ENCODE measurements around the gene CBFA2T3.

Gene CBFA2T3

GRCh38 chr16:88866151-88866920, 110.7 kb downstream of the CBFA2T3 start, which contains the start of gene PABPN1L:
PABPN1L (minus strand) TSS chr16:88866660; CDS start chr16:88866606, 54 bp downstream.
- Histone ChIP-seq H3K4me3 (no peak within 1 kb of the TSS), H3K27ac (no peak within 1 kb of the TSS)
- DNase-seq (ENCODE audit: low spot score) = no peak
- TF ChIP-seq, protein P1, sequence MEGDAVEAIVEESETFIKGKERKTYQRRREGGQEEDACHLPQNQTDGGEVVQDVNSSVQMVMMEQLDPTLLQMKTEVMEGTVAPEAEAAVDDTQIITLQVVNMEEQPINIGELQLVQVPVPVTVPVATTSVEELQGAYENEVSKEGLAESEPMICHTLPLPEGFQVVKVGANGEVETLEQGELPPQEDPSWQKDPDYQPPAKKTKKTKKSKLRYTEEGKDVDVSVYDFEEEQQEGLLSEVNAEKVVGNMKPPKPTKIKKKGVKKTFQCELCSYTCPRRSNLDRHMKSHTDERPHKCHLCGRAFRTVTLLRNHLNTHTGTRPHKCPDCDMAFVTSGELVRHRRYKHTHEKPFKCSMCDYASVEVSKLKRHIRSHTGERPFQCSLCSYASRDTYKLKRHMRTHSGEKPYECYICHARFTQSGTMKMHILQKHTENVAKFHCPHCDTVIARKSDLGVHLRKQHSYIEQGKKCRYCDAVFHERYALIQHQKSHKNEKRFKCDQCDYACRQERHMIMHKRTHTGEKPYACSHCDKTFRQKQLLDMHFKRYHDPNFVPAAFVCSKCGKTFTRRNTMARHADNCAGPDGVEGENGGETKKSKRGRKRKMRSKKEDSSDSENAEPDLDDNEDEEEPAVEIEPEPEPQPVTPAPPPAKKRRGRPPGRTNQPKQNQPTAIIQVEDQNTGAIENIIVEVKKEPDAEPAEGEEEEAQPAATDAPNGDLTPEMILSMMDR (IDR thresholded peaks at IDR 0.05) = no peak

DNA sequence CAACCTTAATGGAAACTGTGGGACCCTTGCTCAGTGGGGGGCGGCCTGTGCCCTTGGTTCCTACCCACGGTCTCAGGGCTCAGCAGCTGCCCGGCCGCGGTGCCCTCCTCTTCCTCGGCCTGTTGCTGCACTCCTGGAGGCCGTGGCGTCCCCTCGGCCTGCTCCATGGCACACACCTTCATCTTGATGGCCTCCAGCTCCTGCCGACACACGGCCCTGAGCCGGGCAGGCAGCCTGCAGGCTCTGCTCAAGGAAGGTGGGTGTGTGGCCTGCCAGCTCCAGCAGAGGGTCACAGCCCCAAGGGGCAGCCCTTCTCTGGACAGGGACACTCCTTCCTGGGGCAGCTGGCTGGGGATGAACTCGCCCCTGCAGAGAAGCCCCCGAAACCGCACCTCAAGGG, 111.3 kb downstream of the CBFA2T3 start:
- Histone ChIP-seq H3K4me3 (no peak overlapping the region), H3K27ac (no peak overlapping the region)
- no peak for DNase-seq (ENCODE audit: low spot score)
- TF ChIP-seq, protein P1 (IDR thresholded peaks at IDR 0.05) = no peak

GRCh38 chr16:88865310-88865709, 111.7 kb downstream of the CBFA2T3 start:
- TF ChIP-seq, protein P1 (IDR thresholded peaks at IDR 0.05) = no peak
- Histone ChIP-seq H3K4me3 (no peak overlapping the region), H3K27ac (no peak overlapping the region)
- DNase-seq (ENCODE audit: low spot score) = no peak

DNA sequence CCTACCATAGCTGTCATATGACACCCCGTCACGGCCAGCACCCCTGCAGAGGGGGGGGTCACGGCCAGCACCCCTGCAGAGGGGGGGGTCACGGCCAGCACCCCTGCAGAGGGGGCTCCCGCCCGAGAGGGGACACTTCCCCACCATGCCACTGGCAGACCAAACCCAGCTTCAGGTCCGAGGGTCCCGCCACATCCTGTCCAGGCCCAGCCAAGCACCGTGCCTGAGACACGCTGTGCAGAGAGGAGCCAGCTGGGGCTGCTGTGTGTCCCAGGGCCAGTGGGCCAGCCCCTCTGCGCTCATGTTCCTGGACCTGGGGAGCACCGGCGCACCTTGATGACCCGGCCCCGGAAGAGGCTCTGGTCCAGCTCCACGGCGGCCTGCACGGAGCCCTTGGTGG, 112.5 kb downstream of the CBFA2T3 start:
- TF ChIP-seq, protein P1 (IDR thresholded peaks at IDR 0.05) = no peak
- no peak for DNase-seq (ENCODE audit: low spot score)
- no peak overlapping the region for H3K27ac ChIP-seq
- no peak overlapping the region for H3K4me3 ChIP-seq

- no peak overlapping the region for H3K27ac ChIP-seq
- no peak for DNase-seq (ENCODE audit: low spot score)
- H3K4me3 ChIP-seq = no peak overlapping the region
- TF ChIP-seq, protein P1 (IDR thresholded peaks at IDR 0.05) = no peak
Observed at GRCh38 chr16:88864099-88864498, 112.9 kb downstream of the CBFA2T3 start.

DNA sequence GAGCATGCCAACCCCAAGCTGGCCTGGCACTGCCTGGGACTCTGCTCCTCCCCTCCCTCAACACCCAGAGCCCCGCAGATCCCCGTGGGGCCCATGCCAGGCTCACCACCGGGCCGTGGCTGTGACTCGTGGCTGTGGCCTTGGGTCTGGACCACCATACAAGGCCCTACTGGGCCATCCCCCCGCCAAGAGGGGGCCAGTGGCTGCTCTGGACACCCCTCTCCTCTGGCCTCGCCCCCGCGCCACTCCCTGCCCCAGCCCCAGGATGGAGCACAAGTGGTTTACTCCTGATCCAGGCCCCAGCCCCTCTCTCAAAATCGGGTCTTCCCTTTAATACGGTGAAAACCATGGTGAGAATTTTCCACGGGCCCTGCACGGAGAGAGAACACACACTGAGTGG, 113.6 kb downstream of the CBFA2T3 start:
- TF ChIP-seq, protein P1 (IDR thresholded peaks at IDR 0.05) = no peak
- no peak for DNase-seq (ENCODE audit: low spot score)

GRCh38 chr16:88862968-88863367, 114.0 kb downstream of the CBFA2T3 start:
- H3K27ac ChIP-seq = no peak overlapping the region
- no peak overlapping the region for H3K4me3 ChIP-seq
- TF ChIP-seq, protein P1 (IDR thresholded peaks at IDR 0.05) = no peak
- DNase-seq (ENCODE audit: low spot score) = no peak

More for the DNA sequence above, 113.6 kb downstream of the CBFA2T3 start:
- Histone ChIP-seq H3K4me3 (no peak overlapping the region), H3K27ac (no peak overlapping the region)
